T-helper 2 cell treated with Interferon-gamma antibody and Interleukin-4, amounts not matched to agents 100 ng/mL and 5 ng/mL, for 36 hours (primary cell): ENCODE measurements around the gene LHFPL4. TPM values are rescaled to one million over a fixed set of nuclear protein-coding genes. Genes with fewer than 3 reads are reported as not detected.
"Not testable (repeated sequence)": the region's sequence is repeated elsewhere in the genome, so short reads cannot be mapped to it uniquely, and the experiment has no call there.

Source experiments
- intact Hi-C: fragments of 100-400 bp; cut with micrococcal nuclease; formaldehyde crosslinking; loops from one replicate; pipeline ENCODE4 v1.15.1; 2023
- total RNA-seq: library from RNA; stranded (reverse); gene quantifications from 2 replicates; pipeline ENCODE4 v1.2.3, GENCODE V29; 2022

LHFPL4 gene
- total RNA-seq, result not detected in 2 replicates

DNA sequence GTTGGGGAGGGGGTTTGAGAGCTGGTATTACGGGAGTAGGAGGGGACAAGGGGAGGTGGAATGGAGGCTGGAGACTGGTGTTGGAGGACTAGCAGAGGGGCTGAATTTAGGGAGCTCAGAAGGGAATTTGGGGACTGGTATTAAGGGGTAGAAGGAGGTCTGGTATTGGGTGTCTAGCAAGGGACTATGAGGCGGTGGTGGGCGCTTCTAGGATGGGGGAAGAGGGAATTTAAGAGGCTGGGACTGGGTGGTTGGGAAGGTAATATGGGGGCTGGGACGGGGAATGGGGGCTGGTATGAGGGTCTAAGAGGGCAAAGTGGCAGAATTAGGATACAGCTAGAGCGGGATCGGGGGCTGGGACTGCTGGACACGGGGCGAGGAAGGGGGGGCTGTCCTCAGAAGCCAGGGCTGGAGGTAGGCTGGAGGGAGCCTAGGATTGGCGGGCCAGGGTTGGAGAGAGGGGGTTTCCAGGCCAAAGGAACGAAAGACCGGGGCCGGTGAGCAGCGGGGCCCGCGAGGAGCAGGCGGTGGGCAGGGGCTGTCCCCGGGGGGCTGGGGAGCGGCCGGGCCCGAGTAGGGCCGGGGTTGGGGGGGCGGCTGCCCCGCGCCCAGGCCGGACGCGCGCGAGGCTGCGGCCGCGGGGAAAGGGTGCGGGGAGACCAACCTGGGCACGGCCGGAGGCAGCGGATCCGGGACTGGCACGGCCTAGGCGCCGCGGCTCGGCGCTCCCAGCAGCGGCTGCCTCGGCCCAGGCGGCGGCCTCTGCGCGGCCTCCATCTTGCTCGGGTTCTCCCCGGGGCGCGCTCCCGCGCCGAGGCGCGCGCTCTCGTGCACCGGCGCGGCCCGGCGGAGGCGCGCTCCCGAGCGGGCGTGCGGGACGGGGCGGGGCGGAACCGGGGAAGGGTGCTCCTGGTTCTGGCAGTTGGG lies at the start of gene LHFPL4:
Gene LHFPL4 (minus strand): TSS at position 802 of the 927 bp plus-strand sequence. CDS start 1,143 bp downstream, outside the sequence.
- intact Hi-C loops, result no loop called here

GRCh38 chr3:9602620-9603019 lies 49.0 kb upstream of the LHFPL4 start:
- intact Hi-C loops, result no loop called here

GRCh38 chr3:9601006-9601581 lies 47.5 kb upstream of the LHFPL4 start:
- intact Hi-C loops, result not testable (repeated sequence)

DNA sequence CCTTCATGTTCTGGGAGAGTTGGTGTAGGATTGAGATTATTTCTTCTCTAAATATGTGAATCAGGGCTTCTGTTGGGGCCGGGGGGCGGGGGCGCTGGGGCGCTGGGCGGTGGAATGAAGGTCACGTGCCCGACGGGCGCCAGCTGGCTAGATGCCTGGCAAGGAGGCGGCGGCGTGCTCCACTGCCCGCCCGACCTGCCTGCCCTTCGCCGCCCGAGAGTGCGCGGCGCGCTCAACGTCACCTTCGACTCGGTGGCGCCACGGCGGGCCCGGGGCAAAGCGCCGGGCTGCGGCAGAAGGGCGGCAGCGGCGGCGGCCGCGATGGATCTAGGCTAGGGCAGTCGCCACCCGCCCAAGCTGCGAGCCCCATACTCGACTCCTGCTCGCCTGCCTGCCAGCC lies 47.0 kb upstream of the LHFPL4 start:
- intact Hi-C loops, result no loop called here

DNA sequence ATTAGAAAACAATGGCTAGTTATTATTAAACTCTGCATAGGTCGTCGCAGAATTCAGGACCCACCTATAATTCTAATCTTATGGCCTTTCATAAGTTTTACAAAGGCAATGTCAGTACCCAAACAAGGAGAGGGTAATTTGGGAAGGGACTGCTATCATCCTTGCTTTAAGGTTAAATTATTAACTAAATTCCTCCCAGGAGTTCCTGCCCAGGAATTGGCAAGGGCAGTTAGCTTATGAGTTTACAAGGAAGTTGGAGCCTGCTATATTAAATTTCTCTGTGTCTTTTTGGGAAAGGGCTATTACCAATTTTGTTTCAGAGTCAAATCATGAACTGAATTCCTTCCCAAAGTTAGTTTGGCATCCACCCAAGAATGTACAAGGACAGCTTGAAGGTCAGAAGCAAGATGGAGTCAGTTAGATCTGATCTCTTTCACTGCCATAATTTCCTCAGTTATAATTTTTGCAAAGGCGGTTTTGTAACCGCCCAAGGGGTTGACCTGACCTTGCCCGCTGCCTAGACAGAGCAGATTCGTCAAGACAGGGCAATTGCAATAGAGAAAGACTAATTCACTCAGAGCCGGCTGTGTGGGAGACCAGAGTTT lies 45.3 kb upstream of the LHFPL4 start:
- intact Hi-C loops, result no loop called here

GRCh38 chr3:9595877-9596276 lies 42.3 kb upstream of the LHFPL4 start:
- intact Hi-C loops, result no loop called here

DNA sequence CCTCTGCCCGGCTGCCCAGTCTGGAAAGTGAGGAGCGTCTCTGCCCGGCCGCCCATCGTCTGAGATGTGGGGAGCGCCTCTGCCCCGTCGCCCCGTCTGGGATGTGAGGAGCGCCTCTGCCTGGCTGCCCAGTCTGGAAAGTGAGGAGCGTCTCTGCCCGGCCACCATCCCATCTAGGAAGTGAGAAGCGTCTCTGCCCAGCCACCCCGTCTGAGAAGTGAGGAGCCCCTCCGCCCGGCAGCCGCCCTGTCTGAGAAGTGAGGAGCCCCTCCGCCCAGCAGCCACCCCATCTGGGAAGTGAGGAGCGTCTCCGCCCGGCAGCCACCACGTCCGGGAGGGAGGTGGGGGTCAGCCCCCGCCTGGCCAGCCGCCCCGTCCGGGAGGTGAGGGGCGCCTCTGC lies 38.2 kb upstream of the LHFPL4 start:
- intact Hi-C loops, result not testable (repeated sequence)

GRCh38 chr3:9590282-9590791 lies 36.7 kb upstream of the LHFPL4 start:
- intact Hi-C loops, result no loop called here

DNA sequence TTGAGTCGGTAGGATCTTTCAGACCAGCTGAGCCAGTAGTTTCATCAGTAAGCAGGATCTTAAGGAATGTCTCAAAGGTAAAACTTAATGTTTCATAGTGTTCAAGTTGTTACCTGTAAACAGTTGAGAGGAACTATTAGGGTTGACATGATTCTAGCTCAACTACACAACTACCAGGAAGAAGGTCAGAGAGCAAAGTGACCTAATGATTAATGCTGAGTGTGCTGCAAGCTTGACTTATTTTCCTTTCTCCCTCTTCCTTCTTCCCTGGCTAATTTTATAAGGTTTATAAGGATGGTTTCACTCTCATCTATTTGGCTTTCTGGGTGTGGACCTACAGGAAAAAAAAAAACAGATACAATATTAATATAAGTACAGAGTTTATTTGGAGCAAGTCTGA lies 30.2 kb upstream of the LHFPL4 start:
- intact Hi-C loops, result no loop called here

DNA sequence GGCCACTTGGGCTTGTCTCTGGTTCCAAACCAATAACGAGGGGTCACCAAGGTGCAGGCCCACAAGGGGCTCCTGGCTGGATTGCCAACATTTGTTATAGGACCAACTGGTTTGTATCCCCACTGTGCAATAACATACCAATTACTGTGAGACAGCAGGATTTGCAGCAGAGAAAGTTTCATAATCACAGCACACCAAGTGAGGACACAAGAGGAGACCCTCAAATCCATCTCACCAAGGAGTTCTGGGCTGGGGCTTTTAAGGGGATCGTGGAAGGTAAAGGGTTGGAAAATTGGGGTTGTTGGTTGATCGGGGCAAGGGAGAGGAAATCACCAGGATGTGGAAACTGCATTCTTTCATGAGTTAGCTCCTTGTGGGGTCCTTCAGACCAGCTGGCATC lies 29.7 kb upstream of the LHFPL4 start:
- intact Hi-C loops, result no loop called here

DNA sequence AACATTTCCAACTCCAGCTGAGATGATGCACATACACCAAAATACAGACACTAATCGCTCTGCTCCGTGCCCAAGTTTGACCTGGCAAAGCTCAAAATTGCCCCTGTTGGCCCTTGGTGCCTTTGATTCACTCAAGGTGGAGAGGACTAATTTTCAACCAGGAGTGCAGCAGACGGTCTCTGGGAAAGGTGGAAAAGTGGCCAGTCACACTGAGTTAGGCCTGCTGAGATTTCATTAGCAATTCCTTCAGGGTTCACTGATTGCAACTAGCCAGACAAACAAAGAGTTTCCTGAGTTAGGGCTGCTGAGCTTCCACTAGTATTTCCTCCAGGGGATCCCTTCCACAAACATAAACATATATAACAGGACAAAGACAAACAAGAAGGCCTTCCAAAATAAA lies 28.7 kb upstream of the LHFPL4 start:
- intact Hi-C loops, result no loop called here

DNA sequence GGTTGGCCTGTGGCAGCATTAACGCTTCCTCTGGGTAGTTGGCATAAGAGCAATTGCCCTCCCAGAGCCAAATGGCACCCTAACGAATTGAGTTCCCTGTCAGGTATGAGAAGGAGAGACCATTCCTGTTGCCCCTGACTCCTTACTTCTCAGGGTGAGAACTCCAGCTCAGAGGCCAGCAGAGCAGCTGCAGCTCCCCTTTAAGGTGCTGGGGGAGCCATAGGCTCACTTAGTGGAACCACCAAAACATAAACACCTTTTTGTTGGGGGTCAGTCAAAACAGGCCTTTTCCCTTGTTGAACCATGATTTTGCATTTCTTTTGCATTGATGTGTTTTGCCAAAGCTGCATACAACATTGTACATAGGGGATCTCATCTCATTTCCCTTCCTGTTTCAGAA lies 28.1 kb upstream of the LHFPL4 start:
- intact Hi-C loops, result no loop called here

GRCh38 chr3:9569054-9569453 lies 15.4 kb upstream of the LHFPL4 start:
- intact Hi-C loops, result no loop called here

- intact Hi-C loops, result no loop called here
Measured at GRCh38 chr3:9565316-9565715, 11.7 kb upstream of the LHFPL4 start.

- intact Hi-C loops, result no loop called here
Measured at GRCh38 chr3:9563851-9564250, 10.2 kb upstream of the LHFPL4 start.

DNA sequence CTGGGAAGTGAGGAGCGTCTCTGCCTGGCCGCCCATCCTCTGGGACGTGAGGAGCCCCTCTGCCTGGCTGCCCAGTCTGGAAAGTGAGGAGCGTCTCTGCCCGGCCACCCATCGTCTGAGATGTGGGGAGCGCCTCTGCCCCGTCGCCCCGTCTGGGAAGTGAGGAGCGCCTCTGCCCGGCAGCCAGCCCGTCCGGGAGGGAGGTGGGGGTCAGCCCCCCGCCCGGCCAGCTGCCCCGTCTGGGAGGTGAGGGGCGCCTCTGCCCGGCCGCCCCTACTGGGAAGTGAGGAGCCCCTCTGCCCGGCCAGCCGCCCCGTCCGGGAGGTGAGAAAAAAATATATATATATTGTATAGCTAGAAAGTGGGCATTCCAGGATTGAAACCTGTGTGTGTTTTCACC lies 6.4 kb upstream of the LHFPL4 start:
- intact Hi-C loops, result not testable (repeated sequence)

- intact Hi-C loops, result no loop called here
Measured at GRCh38 chr3:9553948-9554513, 409 bp upstream of the LHFPL4 start.

DNA sequence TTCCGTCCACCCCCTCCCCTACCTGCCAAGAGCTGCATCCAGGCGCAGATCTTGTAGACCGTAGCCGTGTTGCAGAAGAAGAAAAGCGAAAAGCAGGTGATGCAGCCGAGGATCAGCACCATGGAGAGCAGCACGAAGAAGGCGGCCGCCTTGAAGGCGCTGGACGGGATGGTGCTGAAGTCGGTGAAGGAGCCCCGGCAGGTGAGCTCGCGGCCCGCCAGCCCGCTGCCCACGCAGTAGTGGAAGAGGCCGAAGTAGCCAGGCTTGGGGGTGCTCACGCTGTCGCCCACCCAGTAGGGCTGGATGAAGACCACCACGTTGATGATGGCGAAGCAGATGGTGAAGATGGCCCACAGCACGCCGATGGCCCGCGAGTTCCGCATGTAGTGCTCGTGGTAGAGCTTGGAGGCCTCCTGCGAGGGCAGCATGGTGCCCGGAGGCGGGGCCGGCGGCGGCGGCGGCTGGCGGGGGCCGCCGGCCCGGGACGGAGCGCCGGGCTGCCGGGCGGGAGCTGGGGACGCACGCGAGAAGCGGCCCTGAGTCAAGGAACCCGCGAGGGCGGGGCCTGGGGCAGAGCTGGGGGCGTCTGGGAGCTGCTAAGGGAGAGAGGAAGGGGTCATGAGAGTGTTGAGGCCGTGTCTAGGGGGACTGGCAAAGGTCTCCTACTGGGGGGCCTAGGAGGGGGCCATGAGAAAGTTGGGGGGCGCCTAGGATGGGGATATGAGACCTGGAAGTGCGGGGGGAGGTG lies 1.2 kb downstream of the LHFPL4 start:
- intact Hi-C loops, result no loop called here

DNA sequence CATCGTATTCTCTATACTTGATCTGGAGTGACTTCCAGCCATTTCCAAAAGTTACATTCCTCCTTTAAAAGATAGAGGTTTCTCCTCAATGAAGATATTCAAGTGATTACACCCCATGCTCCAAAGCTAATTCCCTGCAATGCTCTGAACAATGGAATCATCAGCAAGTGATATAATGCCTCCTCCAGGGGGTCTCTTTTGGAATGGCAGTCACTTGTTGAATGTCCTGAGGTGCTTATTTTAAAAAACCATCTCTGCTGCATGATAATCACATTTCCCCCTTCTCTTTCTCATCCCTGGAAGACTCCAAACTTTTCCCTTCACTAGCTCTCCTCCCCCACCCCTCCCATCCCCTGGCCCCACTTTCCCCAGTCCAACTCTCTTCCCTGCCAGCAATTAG lies 2.6 kb downstream of the LHFPL4 start:
- intact Hi-C loops, result no loop called here

DNA sequence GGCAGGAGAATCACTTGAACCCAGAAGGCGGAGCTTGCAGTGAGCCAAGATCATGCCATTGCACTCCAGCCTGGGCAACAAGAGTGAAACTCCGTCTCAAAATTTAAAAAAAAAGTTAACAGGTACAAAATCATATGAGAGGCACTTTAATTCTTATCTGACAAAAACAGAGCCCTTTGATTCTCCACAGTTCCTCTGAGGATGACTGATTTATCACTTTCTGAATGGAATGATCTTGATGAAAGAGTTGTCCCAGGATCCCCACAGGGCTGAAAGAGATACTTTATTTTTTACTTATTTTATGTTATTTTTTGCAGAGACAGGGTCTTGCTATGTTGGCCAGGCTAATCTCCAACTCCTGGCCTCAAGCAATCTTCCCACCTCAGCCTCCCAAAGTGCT lies 4.0 kb downstream of the LHFPL4 start:
- intact Hi-C loops, result no loop called here

DNA sequence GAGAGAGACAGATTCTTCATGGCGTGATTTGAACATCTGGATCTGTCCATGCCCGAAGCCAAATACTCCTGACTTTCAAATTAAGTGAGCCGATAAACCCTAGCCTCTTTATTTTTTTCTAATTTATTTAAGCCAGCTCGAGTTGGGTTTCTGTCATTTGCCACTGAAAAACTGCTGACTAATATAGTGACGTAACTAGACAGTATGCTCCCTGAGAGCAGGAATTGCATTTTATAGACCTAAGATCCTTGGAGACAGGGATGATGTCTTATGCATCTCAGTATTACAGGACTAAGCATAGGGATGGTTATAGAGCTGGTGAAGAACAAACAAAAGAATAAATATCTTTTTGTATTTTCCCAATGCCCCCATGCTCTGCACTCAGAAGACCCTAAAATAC lies 4.6 kb downstream of the LHFPL4 start:
- intact Hi-C loops, result no loop called here
